NCI-H2029 treated with DMSO at 0.1 percent for 48 hours (cell line): ENCODE measurements around the gene WDFY3.

Experiments
- DNase-seq: peaks from one replicate; lab custom pipeline; 2025; lab: John Stamatoyannopoulos, UW

Gene WDFY3

DNA sequence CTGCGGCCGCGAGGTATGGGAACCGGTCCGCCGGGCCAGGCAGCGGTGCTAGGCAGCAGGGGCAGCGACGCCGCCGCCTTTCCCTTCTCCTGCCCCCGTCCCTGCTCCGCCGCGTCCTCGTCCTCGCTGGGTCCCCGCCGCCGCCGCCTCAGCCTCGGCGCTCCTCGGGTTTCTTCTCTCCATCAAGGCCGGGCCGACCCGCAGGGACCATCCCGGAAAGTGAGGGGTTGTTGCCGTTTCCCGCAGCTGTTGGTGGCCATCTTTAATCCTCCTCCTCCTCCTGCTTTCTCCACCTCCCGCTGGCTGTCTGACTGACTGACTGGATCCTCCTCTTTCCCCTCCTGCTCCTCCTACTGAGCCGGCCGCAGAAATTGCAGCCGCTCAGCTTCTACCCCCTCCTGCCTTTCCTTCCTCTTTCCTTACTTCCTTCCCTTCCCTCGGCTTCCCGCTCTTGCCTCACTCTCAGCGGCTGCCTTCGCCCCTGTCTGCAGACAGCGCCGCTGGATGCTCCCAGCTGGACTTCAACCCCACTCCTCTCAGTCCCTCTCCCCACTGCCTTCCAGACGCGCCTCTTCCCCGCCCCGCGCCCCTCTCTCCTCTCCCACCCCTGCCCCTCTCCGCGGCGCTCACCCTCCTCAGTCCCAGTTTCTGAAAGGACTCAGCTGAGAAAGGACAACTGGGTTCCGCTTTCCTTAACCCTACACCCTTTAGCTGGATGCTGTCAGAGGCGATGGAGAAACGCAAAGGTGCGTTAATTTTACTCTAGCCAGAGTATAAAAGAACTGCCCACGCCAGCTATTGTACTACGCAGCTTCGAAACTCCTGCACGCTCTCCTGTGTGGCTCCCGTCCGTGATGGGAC is at the start of gene WDFY3:
TSS of gene WDFY3 (minus strand) at position 309 of the 861 bp plus-strand sequence. CDS start 106,099 bp downstream, outside the sequence.
- DNase-seq = peak; percentile 58

GRCh38 chr4:85005865-85006377 is 39.4 kb upstream of the WDFY3 start:
- DNase-seq = no peak

GRCh38 chr4:85000343-85000742 is 33.9 kb upstream of the WDFY3 start:
- no peak for DNase-seq

DNA sequence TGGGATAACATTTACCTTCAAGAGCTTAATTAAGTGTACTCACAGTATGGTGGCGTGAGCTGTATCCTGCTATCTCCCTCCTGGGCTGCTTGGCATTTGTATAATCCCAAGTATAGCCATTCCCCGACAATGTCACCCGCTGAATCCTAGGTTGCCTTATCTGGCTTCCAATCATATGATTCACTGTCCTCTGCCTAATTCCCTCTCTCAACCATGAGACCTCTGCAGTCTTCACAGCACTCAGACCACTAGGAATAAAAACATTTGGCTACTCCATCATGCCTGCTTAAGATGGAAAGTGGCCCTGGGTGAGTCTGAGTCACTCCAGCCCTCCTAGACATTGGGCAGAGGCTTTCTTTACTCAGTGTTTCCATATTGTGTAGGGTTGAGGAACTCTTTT is 28.9 kb upstream of the WDFY3 start:
- DNase-seq = no peak

DNA sequence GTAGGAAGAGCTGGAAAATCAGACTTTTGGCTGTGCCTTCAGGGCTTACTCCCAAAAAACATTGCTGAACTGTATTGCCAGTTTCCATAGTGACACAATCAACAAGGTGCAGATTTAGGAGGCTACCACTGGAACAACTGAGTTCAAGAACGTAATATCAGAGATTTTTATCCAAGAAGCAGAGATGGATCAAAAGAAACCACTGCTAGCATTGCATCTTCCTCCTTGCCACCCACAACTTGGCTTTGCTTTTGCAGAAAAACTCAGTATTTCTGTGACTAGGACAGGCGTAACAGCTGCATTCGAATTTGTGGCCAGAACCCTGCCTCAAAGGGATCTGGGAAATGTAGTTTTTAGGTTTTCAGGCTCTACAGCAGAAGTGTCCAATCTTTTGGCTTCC is 27.8 kb upstream of the WDFY3 start:
- DNase-seq = no peak

- DNase-seq = no peak
Observed at GRCh38 chr4:84985952-84986351, 19.5 kb upstream of the WDFY3 start.

DNA sequence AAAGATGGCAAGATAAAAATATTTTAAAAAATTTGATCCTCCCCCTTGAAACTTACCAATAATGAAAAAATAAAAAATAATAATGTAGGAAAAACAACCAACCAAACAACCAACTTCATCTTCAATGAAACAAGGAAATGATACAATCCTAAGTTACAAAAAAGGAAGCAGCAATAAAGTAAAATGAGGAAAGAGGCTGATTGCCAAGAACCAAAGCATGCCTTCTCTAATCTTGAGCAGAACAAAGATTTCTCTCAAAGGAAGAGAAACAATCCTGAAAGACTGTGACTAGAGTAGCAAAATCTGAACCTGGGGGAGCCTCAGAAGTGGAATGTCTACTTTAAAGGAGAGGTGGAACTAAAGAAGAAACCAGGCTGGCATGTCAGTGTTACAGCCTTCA is 10.9 kb upstream of the WDFY3 start:
- DNase-seq = no peak

DNA sequence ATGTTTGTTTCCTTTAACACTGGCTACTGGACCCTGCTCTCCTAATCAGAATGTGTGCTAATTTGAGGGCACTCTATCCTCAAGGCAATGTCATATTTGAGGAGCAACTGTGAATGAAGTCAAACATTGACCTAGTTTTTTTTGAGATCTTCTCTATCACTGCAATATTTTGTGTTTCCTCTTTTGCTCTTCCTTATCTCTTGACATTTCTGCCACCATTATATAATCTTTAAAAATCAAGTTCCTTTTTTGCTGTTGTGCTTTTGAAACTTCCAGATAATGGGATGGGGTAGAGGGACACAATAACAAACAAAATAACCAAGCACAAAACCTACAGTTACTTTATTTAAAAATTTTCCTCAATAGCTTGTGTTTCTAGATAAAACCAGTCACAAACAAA is 7.4 kb upstream of the WDFY3 start:
- no peak for DNase-seq

GRCh38 chr4:84971319-84971932 is 4.9 kb upstream of the WDFY3 start:
- peak; percentile 57 for DNase-seq

GRCh38 chr4:84968925-84969324 is 2.4 kb upstream of the WDFY3 start:
- DNase-seq = no peak

DNA sequence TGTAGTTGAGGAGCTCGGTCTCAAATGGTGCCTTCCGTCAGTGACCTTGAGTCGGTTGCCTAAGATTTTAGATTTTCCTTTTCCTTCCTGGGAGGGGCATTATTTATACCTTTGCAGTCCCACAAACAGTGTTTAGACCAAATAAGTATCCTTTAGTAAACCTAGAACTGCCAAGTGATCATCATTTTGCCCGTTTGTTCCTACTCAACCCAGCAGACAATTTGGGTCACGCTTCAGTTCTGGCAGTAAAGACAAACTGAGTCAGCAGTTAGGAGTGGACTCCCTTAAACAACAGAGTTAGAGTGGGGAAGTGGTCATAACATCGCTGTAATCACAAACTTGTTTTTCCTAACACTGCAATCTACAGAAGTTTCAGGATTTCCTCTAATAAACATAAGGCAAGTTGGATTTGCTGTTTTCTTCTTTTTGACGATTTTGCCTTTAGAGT is 777 bp upstream of the WDFY3 start:
- DNase-seq = no peak

- DNase-seq = no peak
Observed at GRCh38 chr4:84965553-84966381, 723 bp downstream of the WDFY3 start.

- no peak for DNase-seq
Observed at GRCh38 chr4:84964995-84965552, 1.4 kb downstream of the WDFY3 start.

DNA sequence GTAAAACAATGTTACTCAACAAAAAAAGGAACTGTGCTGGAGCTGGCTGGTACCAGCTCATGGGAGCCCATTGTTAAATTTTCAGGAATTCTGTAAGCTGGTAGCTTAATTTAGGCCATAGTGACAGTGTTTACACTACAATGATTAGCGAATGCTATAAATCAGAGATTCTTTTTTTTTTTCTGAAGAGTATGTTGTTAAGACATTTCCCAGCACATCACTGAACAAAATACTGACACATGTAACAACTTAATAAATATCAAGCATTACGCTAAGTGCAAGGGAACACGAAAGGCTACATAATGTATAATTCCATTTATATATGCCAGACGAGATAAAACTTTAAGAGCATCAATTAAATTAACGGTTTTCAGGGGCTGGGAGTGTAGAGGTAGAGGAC is 4.4 kb downstream of the WDFY3 start:
- DNase-seq = no peak

- DNase-seq = no peak
Observed at GRCh38 chr4:84958434-84958833, 8.1 kb downstream of the WDFY3 start.

DNA sequence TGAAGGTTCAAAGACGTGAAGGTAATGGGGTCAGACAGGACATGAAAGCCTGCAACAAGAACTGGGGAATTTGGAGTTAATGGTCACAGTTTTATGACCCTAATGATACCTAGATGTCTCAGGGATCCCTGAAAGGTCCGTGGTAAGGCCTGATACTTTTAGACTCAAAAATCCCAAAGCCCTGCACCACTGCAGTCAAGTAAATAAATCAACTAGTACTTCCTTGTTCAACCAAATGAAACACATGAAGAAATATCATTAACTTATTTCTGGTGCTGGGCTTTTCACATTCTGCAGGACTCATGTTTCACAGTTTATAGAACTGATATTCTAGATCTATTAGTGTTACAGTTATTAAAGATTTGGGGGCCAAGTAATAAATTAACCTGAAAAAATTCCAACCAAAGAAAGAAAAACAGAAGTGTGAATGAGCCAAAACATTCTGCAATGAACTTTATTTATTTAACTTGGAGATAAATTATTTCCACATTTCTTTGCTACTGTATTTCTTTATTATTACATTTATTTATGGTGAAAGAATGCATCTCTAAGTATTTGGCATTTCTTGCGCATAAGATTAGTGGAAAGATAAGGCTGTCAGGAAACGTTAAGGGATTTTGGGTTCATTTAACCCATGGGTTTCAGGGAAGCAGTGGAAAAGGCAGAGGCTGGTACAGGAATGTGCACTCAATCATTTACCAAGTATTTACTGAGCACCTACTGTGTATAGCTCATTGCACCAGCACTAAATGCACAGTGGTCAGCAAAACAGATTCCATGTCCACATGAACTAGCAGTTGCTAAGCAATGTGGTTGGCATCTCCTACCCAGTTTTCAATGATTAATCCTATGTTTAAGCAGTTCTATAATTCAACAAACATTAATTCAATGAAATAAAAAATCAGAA is 8.7 kb downstream of the WDFY3 start:
- DNase-seq = no peak

DNA sequence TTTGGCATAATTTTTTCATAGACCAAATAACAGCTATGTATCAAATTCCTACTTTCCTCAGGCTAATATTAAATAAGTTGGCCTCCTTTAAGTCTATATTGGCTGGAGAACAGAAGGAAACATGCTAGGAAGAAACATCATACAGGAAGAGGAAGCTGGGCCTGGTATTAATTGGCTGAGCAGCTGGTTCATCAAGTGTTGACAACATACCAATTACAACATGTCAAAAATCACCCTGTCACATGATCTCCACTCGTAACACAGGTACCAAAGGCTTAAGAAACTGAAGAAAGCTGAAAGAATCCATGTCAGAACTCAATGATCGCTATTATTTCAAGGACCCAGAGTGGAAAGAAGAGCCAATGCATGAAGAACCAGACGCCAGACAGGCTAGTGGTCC is 10.5 kb downstream of the WDFY3 start:
- no peak for DNase-seq

DNA sequence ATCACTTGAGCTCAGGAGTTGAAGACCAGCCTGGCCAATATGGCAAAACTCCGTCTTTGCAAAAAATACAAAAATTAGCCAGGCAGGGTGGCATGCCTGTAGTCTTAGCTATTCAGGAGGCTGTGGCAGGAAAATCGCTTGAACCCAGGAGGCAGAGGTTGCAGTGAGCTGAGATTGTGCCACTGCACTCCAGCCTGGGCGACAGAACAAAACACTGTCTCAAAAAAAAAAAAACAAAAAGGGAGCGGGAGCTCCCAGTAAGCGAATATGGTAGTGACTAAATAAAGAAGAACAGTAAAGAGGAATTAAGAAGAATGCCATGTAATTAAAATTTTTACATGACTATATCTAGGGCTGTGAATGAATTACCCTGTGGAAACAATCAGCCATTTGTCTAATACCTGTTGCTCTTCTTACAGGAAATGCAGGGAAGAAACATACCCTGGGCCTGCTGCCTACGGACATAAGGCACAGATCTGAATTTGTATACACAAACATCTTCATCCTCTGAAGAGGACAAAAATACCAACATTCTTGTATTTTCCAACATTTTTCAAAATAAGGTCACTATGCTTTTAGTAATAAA is 11.4 kb downstream of the WDFY3 start:
- no peak for DNase-seq

DNA sequence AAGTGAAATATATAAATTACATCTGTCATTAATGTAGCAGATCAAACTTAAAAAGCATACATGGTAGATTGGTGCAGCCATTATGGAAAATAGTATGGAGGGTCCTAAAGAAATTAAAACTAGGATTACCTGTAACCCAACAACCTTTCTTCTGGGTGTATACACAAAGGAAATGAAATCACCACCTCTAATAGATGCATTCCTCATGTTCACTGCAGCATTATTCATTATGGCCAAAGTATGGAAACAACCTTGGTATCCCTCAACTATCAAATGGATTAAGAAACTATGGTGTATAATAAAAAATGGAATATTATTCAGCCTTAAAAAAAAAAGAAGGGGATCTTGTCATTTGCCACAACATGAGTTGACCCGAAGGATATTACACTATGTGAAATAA is 13.7 kb downstream of the WDFY3 start:
- no peak for DNase-seq

DNA sequence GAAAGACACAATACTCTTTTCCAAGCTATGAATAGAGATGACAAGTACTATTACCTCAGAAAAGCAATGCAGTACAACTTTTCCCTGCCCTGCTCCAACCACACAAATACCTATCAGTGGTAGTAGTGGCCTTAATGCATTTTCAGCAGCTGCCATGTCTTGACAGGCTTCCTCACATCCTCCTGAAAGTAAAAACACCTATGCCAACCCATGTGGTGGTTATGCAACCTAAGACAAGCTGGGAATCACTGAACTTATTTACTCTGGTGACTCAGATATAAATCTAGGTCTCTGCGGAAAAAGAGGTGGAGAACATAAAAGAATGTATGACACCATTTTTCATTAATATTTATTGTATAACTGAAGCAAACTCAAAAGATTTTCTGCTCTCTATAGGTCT is 14.5 kb downstream of the WDFY3 start:
- no peak for DNase-seq

GRCh38 chr4:84948056-84948455 is 18.4 kb downstream of the WDFY3 start:
- no peak for DNase-seq
